ENCODE results near the gene ADAMTS2. TPM values are rescaled to one million over a fixed set of nuclear protein-coding genes. Genes with fewer than 3 reads are reported as not detected.

ADAMTS2 gene
- total RNA-seq, 4 donors from 2014 or later, result 2.3 to 10.6 (median 3.0) TPM

- WGBS, 2 donors, result 84 to 96% methylated on average over 8 to 14 of the region's 14 CpGs
- TF ChIP-seq CTCF (IDR thresholded peaks at IDR 0.05) (no peak), POLR2A (IDR thresholded peaks at IDR 0.05) (no peak)
- H3K4me3 ChIP-seq (ENCODE audit: low read depth, poor library complexity, severe bottlenecking), result no peak overlapping the region
- DNase-seq (ENCODE audit: low spot score in 2 of 2), result no peak
- intact Hi-C loops (cut with DNase I; ENCODE audit: low total_unique reads), result no loop called here
These were observed 123.9 kb downstream of the ADAMTS2 start for GRCh38 chr5:179221196-179221876.

- no peak overlapping the region for H3K4me3 ChIP-seq (ENCODE audit: low read depth, poor library complexity, severe bottlenecking)
- 82 to 84% methylated on average over 7 to 8 of the region's 8 CpGs for WGBS, 2 donors
- DNase-seq (ENCODE audit: low spot score in 2 of 2), result no peak
- intact Hi-C loops (cut with DNase I; ENCODE audit: low total_unique reads), result no loop called here
- TF ChIP-seq POLR2A (IDR thresholded peaks at IDR 0.05), result no peak
- TF ChIP-seq CTCF (IDR thresholded peaks at IDR 0.05), result no peak
These were observed 124.5 kb downstream of the ADAMTS2 start for GRCh38 chr5:179220716-179221115.

- intact Hi-C loops (cut with DNase I; ENCODE audit: low total_unique reads), result no loop called here
- WGBS, 2 donors, result 86 to 88% methylated on average over 29 to 30 of the region's 30 CpGs
- TF ChIP-seq CTCF (IDR thresholded peaks at IDR 0.05) (no peak), POLR2A (IDR thresholded peaks at IDR 0.05) (no peak)
- DNase-seq (ENCODE audit: low spot score in 2 of 2), result no peak
- no peak overlapping the region for H3K4me3 ChIP-seq (ENCODE audit: low read depth, poor library complexity, severe bottlenecking)
These were observed 125.3 kb downstream of the ADAMTS2 start for GRCh38 chr5:179219661-179220620.

- intact Hi-C loops (cut with DNase I; ENCODE audit: low total_unique reads), result no loop called here
- 77 to 84% methylated on average over 4 of the region's 4 CpGs for WGBS, 2 donors
- no peak overlapping the region for H3K4me3 ChIP-seq (ENCODE audit: low read depth, poor library complexity, severe bottlenecking)
- TF ChIP-seq POLR2A (IDR thresholded peaks at IDR 0.05) (no peak), CTCF (IDR thresholded peaks at IDR 0.05) (no peak)
- DNase-seq (ENCODE audit: low spot score in 2 of 2), result no peak
These were observed 126.3 kb downstream of the ADAMTS2 start for GRCh38 chr5:179218943-179219330.

GRCh38 chr5:179217956-179218942 lies 127.0 kb downstream of the ADAMTS2 start:
- intact Hi-C loops (cut with DNase I; ENCODE audit: low total_unique reads), result no loop called here
- TF ChIP-seq CTCF (IDR thresholded peaks at IDR 0.05) (no peak), POLR2A (IDR thresholded peaks at IDR 0.05) (no peak)
- no peak overlapping the region for H3K4me3 ChIP-seq (ENCODE audit: low read depth, poor library complexity, severe bottlenecking)
- no peak for DNase-seq (ENCODE audit: low spot score in 2 of 2)
- WGBS, 2 donors, result 74 to 90% methylated on average over 16 of the region's 16 CpGs

All from lower leg skin (tissue), 4 donors.